Measurements from ENCODE around the gene GAA. TPM values are rescaled to one million over a fixed set of nuclear protein-coding genes. Genes with fewer than 3 reads are reported as not detected.

The GAA gene
- total and polyA plus RNA-seq, 2 of the 4 experiments (the other 2 are of a cell fraction) = 2.2 to 14.8 TPM

DNA sequence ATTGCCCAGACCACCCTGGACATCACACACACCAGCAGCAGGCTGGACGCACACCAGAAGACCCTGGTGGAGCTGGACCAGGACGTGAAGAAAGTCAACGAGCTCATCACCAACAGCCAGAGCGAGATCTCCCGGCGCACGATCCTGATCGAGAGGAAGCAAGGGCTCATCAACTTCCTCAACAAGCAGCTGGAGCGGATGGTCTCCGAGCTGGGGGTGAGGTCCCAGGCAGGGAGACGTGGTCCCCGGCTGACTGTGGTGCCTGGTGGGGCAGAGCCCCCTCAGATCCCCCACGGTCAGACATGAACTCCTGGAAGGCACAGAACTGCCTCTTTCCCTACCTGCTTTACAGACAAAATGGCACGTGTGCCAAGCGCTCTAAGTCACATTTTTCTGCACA, 16.6 kb upstream of the GAA start:
- WGBS, 2 experiments (ENCODE audit: extremely low coverage in 2 of 2, insufficient read length in 1 of 2) = 78% methylated on average over 5 of the region's 15 CpGs; no CpG with 5 or more reads in 1 of the 2 experiments
- ChIA-PET POLR2A (ENCODE audit: unreplicated experiment) (no interaction called here), CTCF (interaction anchor here (1.2 kb wide), 1 partner anchor 17 kb away, joined by 3 read pairs; the partner anchor contains the start of gene GAA)
- no peak overlapping the region for H3K23ac ChIP-seq (ENCODE audit: low read depth, low read length)
- H3K9me3 ChIP-seq (ENCODE audit: control insufficient read depth, insufficient read depth, low read length) = no peaks in the 10 kb centered on the region
- no peaks in the 10 kb centered on the region for H3K79me1 ChIP-seq (ENCODE audit: low read depth in 1 of 2, low read length in 2 of 2)
- BruUV-seq (replicated peaks) = no TSS peak
- H3K4ac ChIP-seq (ENCODE audit: low read depth, low read length) = no peak overlapping the region
- no peak overlapping the region for H3K9ac ChIP-seq (ENCODE audit: low read depth, low read length)
- TF ChIP-seq MXI1 (IDR thresholded peaks at IDR 0.05; ENCODE audit: borderline replicate concordance, low read depth, low read length) = no peak
- no peaks in the 10 kb centered on the region for H4K20me1 ChIP-seq (ENCODE audit: insufficient read depth, low read length)
- H3K36me3 ChIP-seq (ENCODE audit: control insufficient read depth, insufficient read depth, low read length) = no peaks in the 10 kb centered on the region
- peaks cover 7% of the 10 kb centered on the region; the same call in 1 of the 2 replicates for H3K27me3 ChIP-seq (ENCODE audit: control insufficient read depth, insufficient read depth, low read length)
- no peak overlapping the region for H4K5ac ChIP-seq (ENCODE audit: low read depth, low read length)
- H2BK20ac ChIP-seq (ENCODE audit: low read depth, low read length) = no peak overlapping the region
- H2AK5ac ChIP-seq (ENCODE audit: low read depth, low read length) = no peak overlapping the region
- H4K8ac ChIP-seq (ENCODE audit: low read depth in 2 of 2, low read length in 2 of 2) = no peak overlapping the region
- ATAC-seq (ENCODE audit: low read depth) (no peak), DNase-seq (no peak)
- in situ Hi-C loops (cut with MboI; ENCODE audit: low sequenced_read_pairs) (no loop called here), intact Hi-C loops (cut with micrococcal nuclease) (loop anchor here (5.0 to 10.0 kb wide), 2 partner anchors 77 to 170 kb away; no protein-coding TSS in a partner anchor), dilution Hi-C loops (cut with HindIII; ENCODE audit: low sequenced_read_pairs, unreplicated experiment) (no loop called here)
- H3K56ac ChIP-seq (ENCODE audit: extremely low read depth, insufficient read depth, low read length) = no peak overlapping the region
- no peak overlapping the region for H3K14ac ChIP-seq (replicated peaks; ENCODE audit: low read depth, low read length)
- no peak overlapping the region for H2AFZ ChIP-seq (replicated peaks; ENCODE audit: low read length, poor library complexity)
- H2BK15ac ChIP-seq (ENCODE audit: low read depth, low read length) = no peak overlapping the region
- H2BK120ac ChIP-seq (ENCODE audit: low read depth, low read length) = no peak overlapping the region
- no peak overlapping the region for H3K4me2 ChIP-seq (ENCODE audit: low read depth, low read length)
- H3K4me1 ChIP-seq (ENCODE audit: control insufficient read depth, insufficient read depth, low read length) = no peaks in the 10 kb centered on the region
- H3K9me1 ChIP-seq (ENCODE audit: insufficient read depth, low read length) = no peaks in the 10 kb centered on the region
- H4K91ac ChIP-seq (ENCODE audit: insufficient read depth, low read depth, low read length) = no peak overlapping the region
- H3K18ac ChIP-seq (ENCODE audit: low read depth, low read length) = no peak overlapping the region
- no peak overlapping the region for H2BK5ac ChIP-seq (ENCODE audit: low read depth, low read length, poor library complexity, severe bottlenecking)
- no peak overlapping the region for H3K4me3 ChIP-seq (ENCODE audit: insufficient read depth, low read depth, low read length)
- H2AK9ac ChIP-seq (replicated peaks; ENCODE audit: low read depth, low read length, poor library complexity) = no peak overlapping the region
- H3K27ac ChIP-seq (ENCODE audit: insufficient read depth, low read length) = no peak overlapping the region
